H9 (cell line): ENCODE data around the gene FBXO11. TPM values are rescaled to one million over a fixed set of nuclear protein-coding genes. Genes with fewer than 3 reads are reported as not detected.

Experiments
- DNase-seq: peaks from one replicate; pipeline ENCODE4 v3.0.0-alpha.2; 2017
- H2AFZ ChIP-seq: one replicate; pipeline ENCODE4 v1.6.1; 2013; ENCODE audit warnings: mild to moderate bottlenecking, low read length, control low read depth, moderate library complexity
- H2AK5ac ChIP-seq: 2 replicates; pipeline ENCODE4 v1.6.1; 2013; ENCODE audit warnings: low read length, control low read depth, mixed read lengths; ENCODE audit not compliant: insufficient read length
- H2BK120ac ChIP-seq: one replicate; pipeline ENCODE4 v1.6.1; 2013; ENCODE audit warnings: low read depth, mild to moderate bottlenecking, low read length, control low read depth, inconsistent platforms; ENCODE audit not compliant: poor library complexity, severe bottlenecking
- H2BK12ac ChIP-seq: 2 replicates; pipeline ENCODE4 v1.6.1; 2013; ENCODE audit warnings: low read length, control low read depth, mixed read lengths, low read depth; ENCODE audit not compliant: insufficient read length
- H2BK15ac ChIP-seq: 2 replicates; pipeline ENCODE4 v1.6.1; 2013; ENCODE audit warnings: low read depth, low read length, control low read depth
- H2BK20ac ChIP-seq: one replicate; pipeline ENCODE4 v1.6.1; 2013; ENCODE audit warnings: low read depth, mild to moderate bottlenecking, low read length, control low read depth, inconsistent platforms; ENCODE audit not compliant: poor library complexity, severe bottlenecking
- H2BK5ac ChIP-seq: 2 replicates; pipeline ENCODE4 v1.6.1; 2013; ENCODE audit warnings: low read length, control low read depth, mixed read lengths; ENCODE audit not compliant: insufficient read length
- H3K14ac ChIP-seq: 2 replicates; pipeline ENCODE4 v1.6.1; 2013; ENCODE audit warnings: low read length, control low read depth; ENCODE audit not compliant: insufficient read depth
- H3K18ac ChIP-seq: 2 replicates; pipeline ENCODE4 v1.6.1; 2013; ENCODE audit warnings: low read depth, mild to moderate bottlenecking, mixed read lengths, low read length, control low read depth; ENCODE audit not compliant: insufficient read length
- H3K23ac ChIP-seq: 2 replicates; pipeline ENCODE4 v1.6.1; 2013; ENCODE audit warnings: low read length, control low read depth, mixed read lengths, low read depth; ENCODE audit not compliant: insufficient read length
- H3K23me2 ChIP-seq: 2 replicates; pipeline ENCODE4 v1.6.1; 2013; ENCODE audit warnings: low read depth, mild to moderate bottlenecking, mixed read lengths, low read length, control low read depth; ENCODE audit not compliant: insufficient read length, poor library complexity, severe bottlenecking
- H3K27ac ChIP-seq: 2 replicates; pipeline ENCODE4 v1.5.1; 2013; ENCODE audit warnings: low read length, control low read depth, mixed read lengths, low read depth; ENCODE audit not compliant: insufficient read length
- H3K27me3 ChIP-seq: 2 replicates; pipeline ENCODE4 v1.6.1; 2013; ENCODE audit warnings: low read length, control low read depth, inconsistent platforms; ENCODE audit not compliant: insufficient read depth
- H3K4ac ChIP-seq: 2 replicates; pipeline ENCODE4 v1.6.1; 2013; ENCODE audit warnings: low read depth, mild to moderate bottlenecking, control low read depth, inconsistent platforms, low read length, moderate library complexity
- H3K4me1 ChIP-seq: 2 replicates; pipeline ENCODE4 v1.6.1; 2013; ENCODE audit warnings: low read length, control low read depth, inconsistent platforms; ENCODE audit not compliant: insufficient read depth
- H3K4me2 ChIP-seq: 2 replicates; pipeline ENCODE4 v1.6.1; 2013; ENCODE audit warnings: low read length, control low read depth, mixed read lengths; ENCODE audit not compliant: insufficient read length, insufficient read depth
- H3K56ac ChIP-seq: 2 replicates; pipeline ENCODE4 v1.6.1; 2013; ENCODE audit warnings: low read depth, mild to moderate bottlenecking, mixed read lengths, low read length, control low read depth; ENCODE audit not compliant: insufficient read length
- H3K79me1 ChIP-seq: 2 replicates; pipeline ENCODE4 v1.6.1; 2013; ENCODE audit warnings: low read depth, mild to moderate bottlenecking, moderate library complexity, low read length, control low read depth, inconsistent platforms; ENCODE audit not compliant: insufficient read depth, poor library complexity, severe bottlenecking
- H3K79me2 ChIP-seq: 2 replicates; pipeline ENCODE4 v1.6.1; 2013; ENCODE audit warnings: low read length, control low read depth, inconsistent platforms; ENCODE audit not compliant: insufficient read depth
- H3K9ac ChIP-seq: 2 replicates; pipeline ENCODE4 v1.6.1; 2013; ENCODE audit warnings: low read length, control low read depth, mixed read lengths; ENCODE audit not compliant: insufficient read length; ENCODE audit errors: extremely low read depth
- H3K9me3 ChIP-seq: one replicate; pipeline ENCODE4 v1.6.1; 2013; ENCODE audit warnings: low read depth, low read length, inconsistent platforms; ENCODE audit not compliant: control insufficient read depth
- H3T11ph ChIP-seq: one replicate; pipeline ENCODE4 v1.6.1; 2013; ENCODE audit warnings: mild to moderate bottlenecking, low read length, control low read depth, inconsistent platforms
- H4K20me1 ChIP-seq: one replicate; pipeline ENCODE4 v1.6.1; 2013; ENCODE audit not compliant: control insufficient read depth, insufficient read length, insufficient read depth
- H4K5ac ChIP-seq: 2 replicates; pipeline ENCODE4 v1.6.1; 2013; ENCODE audit warnings: low read depth, mild to moderate bottlenecking, mixed read lengths, low read length, control low read depth; ENCODE audit not compliant: insufficient read length
- H4K8ac ChIP-seq: replicated peaks from 2 replicates; pipeline ENCODE4 v1.6.1; 2013; ENCODE audit warnings: low read length, control low read depth, mixed read lengths, low read depth; ENCODE audit not compliant: insufficient read length
- H4K91ac ChIP-seq: 2 replicates; pipeline ENCODE4 v1.6.1; 2013; ENCODE audit warnings: low read depth, mild to moderate bottlenecking, moderate library complexity, mixed read lengths, low read length, control low read depth; ENCODE audit not compliant: insufficient read length
- H3K27ac Mint-ChIP-seq, 3 experiments: 2 replicates in 2 of 3; 3 replicates in 1 of 3; pipeline ENCODE4 v1.8.0; 2020 to 2021; ENCODE audit warnings: mixed read lengths in 3 of 3, mild to moderate bottlenecking in 1 of 3, moderate library complexity in 1 of 3
- H3K27me3 Mint-ChIP-seq: 2 replicates; pipeline ENCODE4 v1.8.0; 2021; ENCODE audit warnings: low read depth, mild to moderate bottlenecking, moderate library complexity, mixed read lengths
- H3K36me3 Mint-ChIP-seq, 3 experiments: 2 replicates in 2 of 3; 3 replicates in 1 of 3; pipeline ENCODE4 v1.8.0; 2020 to 2021; ENCODE audit warnings: low read depth in 3 of 3, mixed read lengths in 3 of 3; ENCODE audit not compliant: insufficient read depth in 1 of 3
- H3K4me1 Mint-ChIP-seq, 2 experiments: 2 replicates each; pipeline ENCODE4 v1.8.0; 2020; ENCODE audit warnings: mixed read lengths in 2 of 2
- H3K4me3 Mint-ChIP-seq, 2 experiments: 2 replicates in 1 of 2; 3 replicates in 1 of 2; pipeline ENCODE4 v1.8.0; 2020 to 2021; ENCODE audit warnings: mild to moderate bottlenecking in 2 of 2, mixed read lengths in 2 of 2, moderate library complexity in 1 of 2
- H3K9me3 Mint-ChIP-seq, 2 experiments: 2 replicates in 1 of 2; 3 replicates in 1 of 2; pipeline ENCODE4 v1.8.0; 2020; ENCODE audit warnings: mild to moderate bottlenecking in 2 of 2, mixed read lengths in 2 of 2, moderate library complexity in 1 of 2
- WGBS: extraction: QIAGEN DNeasy Blood & Tissue Kit; methylation state at CpG from one replicate; pipeline ENCODE4 v1.1.7; 2013; ENCODE audit warnings: missing lambda C conversion rate, low lambda C conversion rate, mixed read lengths; ENCODE audit not compliant: insufficient read length; ENCODE audit errors: extremely low coverage; 5-methylcytosine and 5-hydroxymethylcytosine counted together
- total RNA-seq: library from RNA; stranded (reverse); gene quantifications from 2 replicates; pipeline ENCODE4 v1.2.1, GENCODE V29; 2021
- TF ChIP-seq, protein P1 (sequence below): fragments of 200-600 bp; sonication (generic); conservative IDR thresholded peaks from 3 replicates; pipeline ENCODE4 v1.8.0; 2021; ENCODE audit warnings: antibody characterized with exemption, mild to moderate bottlenecking

The FBXO11 gene
- total RNA-seq, 1 experiment from 2014 or later = 68.8 TPM

- Histone ChIP-seq H3K9me3 (no peaks in the 10 kb centered on the region), H2BK5ac (no peak overlapping the region), H3K4ac (no peak overlapping the region), H4K5ac (no peak overlapping the region), H4K20me1 (no peaks in the 10 kb centered on the region), H2AFZ (no peak overlapping the region), H3T11ph (no peak overlapping the region), H3K27ac (no peak overlapping the region), H2BK120ac (no peak overlapping the region), H3K18ac (no peak overlapping the region), H3K79me2 (no peaks in the 10 kb centered on the region), H2BK15ac (no peak overlapping the region), H4K8ac (no peak overlapping the region), H2AK5ac (no peak overlapping the region), H4K91ac (no peak overlapping the region), H3K4me1 (no peaks in the 10 kb centered on the region), H2BK12ac (no peak overlapping the region), H3K27me3 (no peaks in the 10 kb centered on the region), H3K4me2 (no peak overlapping the region), H3K56ac (no peak overlapping the region), H2BK20ac (no peak overlapping the region), H3K23ac (no peak overlapping the region), H3K23me2 (no peaks in the 10 kb centered on the region), H3K79me1 (no peaks in the 10 kb centered on the region), H3K9ac (no peak overlapping the region), H3K14ac (no peak overlapping the region)
- H3K27ac Mint-ChIP-seq = no peak overlapping the region
- no peaks in the 10 kb centered on the region for H3K36me3 Mint-ChIP-seq
- peaks cover 4 to 9% of the 10 kb centered on the region in 2 experiments for H3K4me1 Mint-ChIP-seq
- no peak for DNase-seq
- no CpG with 5 or more reads among the region's 3 CpGs for WGBS
- no peak overlapping the region for H3K4me3 Mint-ChIP-seq
- TF ChIP-seq, protein P1, sequence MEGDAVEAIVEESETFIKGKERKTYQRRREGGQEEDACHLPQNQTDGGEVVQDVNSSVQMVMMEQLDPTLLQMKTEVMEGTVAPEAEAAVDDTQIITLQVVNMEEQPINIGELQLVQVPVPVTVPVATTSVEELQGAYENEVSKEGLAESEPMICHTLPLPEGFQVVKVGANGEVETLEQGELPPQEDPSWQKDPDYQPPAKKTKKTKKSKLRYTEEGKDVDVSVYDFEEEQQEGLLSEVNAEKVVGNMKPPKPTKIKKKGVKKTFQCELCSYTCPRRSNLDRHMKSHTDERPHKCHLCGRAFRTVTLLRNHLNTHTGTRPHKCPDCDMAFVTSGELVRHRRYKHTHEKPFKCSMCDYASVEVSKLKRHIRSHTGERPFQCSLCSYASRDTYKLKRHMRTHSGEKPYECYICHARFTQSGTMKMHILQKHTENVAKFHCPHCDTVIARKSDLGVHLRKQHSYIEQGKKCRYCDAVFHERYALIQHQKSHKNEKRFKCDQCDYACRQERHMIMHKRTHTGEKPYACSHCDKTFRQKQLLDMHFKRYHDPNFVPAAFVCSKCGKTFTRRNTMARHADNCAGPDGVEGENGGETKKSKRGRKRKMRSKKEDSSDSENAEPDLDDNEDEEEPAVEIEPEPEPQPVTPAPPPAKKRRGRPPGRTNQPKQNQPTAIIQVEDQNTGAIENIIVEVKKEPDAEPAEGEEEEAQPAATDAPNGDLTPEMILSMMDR = no peak
- H3K27me3 Mint-ChIP-seq = no peaks in the 10 kb centered on the region
- no peaks in the 10 kb centered on the region for H3K9me3 Mint-ChIP-seq
These were observed 11.1 kb upstream of the FBXO11 start for GRCh38 chr2:47917276-47917961.
